ENCODE data around the gene PCMT1.
"Not testable (repeated sequence)": the region's sequence is repeated elsewhere in the genome, so short reads cannot be mapped to it uniquely, and the experiment has no call there.

PCMT1 gene

DNA sequence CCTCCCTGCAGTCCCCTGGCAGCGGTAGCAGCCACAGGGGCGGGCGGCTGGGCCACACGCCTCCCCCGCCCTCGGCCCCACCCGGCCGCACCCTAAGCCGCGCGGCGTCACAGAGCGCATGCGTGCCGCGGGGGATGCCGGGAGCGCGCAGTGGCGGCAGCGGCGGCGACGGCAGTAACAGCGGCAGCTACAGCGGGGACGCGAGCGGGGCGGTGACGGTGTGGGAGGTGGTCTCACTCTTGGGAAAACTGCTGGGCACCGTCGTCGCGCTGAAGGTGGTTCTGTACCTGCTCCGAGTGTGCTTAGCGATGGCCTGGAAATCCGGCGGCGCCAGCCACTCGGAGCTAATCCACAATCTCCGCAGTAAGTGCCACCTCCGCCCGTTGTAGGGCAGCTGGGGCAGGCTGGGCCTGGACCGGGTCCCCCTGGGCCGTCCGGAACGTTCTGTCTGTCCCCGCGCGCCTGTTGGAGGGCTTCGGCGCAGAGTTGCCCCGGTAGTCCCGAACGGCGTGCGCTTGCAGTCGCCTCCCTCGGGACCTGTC is at the start of gene PCMT1:
TSS of gene PCMT1 (plus strand) at position 148 of the 542 bp plus-strand sequence. CDS start at position 309, 161 bp downstream.
- peak; percentile 92 for DNase-seq

GRCh38 chr6:149701714-149702113 is 47.8 kb upstream of the PCMT1 start:
- DNase-seq: no peak

GRCh38 chr6:149711711-149712110 is 37.8 kb upstream of the PCMT1 start:
- no peak for DNase-seq

GRCh38 chr6:149714442-149714841 is 35.1 kb upstream of the PCMT1 start:
- no peak for DNase-seq

- peak; percentile 19 for DNase-seq
These were observed 33.2 kb upstream of the PCMT1 start for GRCh38 chr6:149716181-149716963.

- no peak for DNase-seq
These were observed 32.3 kb upstream of the PCMT1 start for GRCh38 chr6:149717255-149717587.

DNA sequence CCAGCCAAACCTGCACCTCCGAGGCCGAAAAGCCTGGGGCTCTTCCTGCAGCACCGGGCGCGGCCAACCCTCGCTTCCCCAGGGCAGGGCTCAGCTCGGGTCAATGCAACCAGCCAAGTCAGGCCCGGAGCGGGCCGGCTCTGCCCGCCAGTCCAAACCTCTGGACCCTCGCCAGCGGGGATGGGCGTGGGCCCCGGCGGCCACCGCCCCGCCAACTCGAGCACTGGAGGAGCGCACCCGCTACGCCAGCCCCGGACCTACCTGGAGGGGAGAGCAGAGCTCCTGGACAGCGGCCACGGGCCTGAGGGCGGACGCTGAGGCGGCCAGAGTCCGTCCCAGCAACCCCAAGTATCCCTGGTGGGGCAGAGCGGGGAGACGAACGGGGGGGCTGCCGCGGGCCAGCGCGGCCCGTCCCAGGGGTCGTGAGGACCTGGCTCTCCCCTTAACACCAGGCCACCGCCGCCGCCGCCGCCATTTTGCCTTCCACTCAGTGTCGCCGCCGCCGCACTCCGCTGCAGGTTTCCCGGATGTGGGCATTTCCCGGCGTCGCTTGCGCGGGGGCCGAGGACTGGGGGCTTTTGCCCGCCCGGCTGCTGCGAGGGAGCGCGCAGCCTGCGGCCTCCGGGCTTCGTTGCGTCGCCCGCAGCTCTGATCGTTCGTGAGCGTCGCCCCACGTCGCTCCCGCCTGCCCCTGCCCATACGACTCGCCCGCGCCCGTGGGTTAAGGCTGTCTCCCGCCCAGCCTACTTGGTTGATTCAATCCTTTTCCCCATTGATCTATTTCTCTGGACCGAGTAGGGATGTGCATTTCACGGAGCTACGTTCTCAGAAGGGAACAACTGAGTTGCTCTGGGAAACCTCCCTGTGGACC is 31.7 kb upstream of the PCMT1 start, which contains the start of gene LATS1:
TSS of gene LATS1 (minus strand) at position 514 of the 871 bp plus-strand sequence. CDS start 15,975 bp downstream, outside the sequence.
- DNase-seq: peak; percentile 90

DNA sequence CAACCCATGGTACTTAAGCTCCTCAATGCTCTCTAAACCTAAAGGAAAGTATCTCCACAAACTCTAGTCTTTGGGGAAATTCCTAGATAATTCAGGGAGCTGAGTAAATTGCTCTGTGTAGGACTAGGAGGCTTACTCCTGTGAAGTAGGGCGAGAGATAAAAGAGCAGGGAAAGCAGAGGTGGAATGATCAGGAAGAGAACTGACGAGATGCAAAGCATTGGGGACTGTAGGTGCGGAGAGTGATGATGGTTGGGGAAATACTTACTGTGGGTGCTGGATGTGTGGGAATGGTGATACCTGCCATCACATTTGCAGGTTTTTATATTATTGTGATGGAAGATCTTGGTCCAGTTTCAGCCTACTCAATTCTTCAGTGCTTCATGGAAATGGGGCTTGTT is 30.0 kb upstream of the PCMT1 start:
- no peak for DNase-seq

DNA sequence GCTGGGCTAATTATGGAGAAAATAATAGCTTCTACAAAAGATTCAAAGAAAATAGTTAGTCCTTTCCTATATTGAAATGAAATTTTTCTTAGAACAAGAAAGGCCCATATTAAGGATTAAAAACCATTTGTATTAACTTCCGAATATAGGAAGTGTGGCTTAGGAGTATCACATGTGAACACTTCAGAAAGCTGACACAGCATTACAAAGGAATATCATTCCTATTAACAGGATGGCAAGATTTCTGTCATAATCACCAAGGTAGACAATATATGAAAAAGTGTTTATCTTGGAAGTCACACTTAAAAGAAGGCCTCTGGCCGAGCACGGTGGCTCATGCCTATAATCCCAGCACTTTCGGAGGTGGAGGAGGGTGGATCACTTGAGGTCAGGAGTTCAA is 26.3 kb upstream of the PCMT1 start:
- DNase-seq: no peak

DNA sequence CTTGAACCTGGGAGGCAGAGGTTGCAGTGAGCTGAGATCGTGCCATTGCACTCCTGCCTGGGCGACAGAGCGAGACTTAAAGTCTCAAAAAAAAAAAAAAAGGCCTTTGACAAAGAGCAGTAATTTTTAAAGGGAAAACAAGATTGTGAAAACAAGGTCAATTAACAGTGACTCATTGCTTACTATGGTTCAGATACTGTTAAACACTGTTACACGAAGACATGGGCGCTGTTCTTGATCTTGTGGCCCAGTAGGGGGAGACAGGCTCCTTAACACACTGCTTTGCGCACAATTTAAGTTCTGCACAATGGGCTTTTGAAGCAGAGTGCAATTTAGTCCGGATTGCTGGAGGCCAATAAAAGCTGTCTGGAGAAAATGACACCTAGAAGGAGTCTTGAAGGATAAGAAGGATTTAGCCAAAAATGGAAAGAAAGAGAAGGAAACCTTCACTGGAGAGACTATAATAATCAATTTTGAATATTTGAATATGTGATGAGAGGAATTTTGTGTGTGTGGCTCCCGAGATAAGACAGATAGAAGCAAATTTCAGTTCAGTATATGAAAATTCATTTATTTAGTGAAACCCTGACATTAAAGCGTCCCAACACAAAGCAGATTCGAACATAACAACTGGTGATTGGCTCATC is 25.6 kb upstream of the PCMT1 start:
- DNase-seq: peak; percentile 66

- no peak for DNase-seq
These were observed 23.8 kb upstream of the PCMT1 start for GRCh38 chr6:149725785-149726184.

DNA sequence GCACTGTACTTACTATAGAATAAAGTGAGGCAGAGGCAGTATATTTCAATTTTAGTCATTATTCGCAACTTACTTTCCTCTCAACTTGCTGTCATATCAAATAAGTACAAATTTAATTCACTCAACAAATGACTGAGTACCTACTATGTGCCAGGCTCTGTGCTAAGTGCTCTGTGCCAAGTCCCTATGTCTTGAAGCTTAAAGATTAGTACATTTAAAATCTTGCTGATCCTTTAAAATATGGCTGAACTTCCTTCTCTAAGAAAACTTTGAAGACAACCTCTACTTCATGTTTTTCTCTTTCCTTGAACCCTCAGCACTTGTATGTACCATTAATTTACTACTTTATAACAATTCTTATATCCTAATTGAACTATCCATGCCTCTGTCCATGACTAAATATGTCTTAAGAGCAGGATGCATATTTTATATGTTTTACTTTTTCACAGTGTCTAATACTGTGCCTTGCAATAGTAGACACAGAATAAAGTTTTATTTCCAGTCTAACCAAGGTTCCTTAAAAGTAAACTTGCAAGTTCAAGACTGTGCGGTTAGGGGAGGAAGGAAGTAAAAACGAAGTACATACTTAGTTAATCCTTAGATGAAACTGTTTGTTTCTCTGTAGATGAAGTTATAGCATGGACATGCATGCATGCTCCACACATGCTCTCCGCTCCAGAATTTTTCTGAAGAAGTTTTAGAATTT is 21.6 kb upstream of the PCMT1 start:
- no peak for DNase-seq

DNA sequence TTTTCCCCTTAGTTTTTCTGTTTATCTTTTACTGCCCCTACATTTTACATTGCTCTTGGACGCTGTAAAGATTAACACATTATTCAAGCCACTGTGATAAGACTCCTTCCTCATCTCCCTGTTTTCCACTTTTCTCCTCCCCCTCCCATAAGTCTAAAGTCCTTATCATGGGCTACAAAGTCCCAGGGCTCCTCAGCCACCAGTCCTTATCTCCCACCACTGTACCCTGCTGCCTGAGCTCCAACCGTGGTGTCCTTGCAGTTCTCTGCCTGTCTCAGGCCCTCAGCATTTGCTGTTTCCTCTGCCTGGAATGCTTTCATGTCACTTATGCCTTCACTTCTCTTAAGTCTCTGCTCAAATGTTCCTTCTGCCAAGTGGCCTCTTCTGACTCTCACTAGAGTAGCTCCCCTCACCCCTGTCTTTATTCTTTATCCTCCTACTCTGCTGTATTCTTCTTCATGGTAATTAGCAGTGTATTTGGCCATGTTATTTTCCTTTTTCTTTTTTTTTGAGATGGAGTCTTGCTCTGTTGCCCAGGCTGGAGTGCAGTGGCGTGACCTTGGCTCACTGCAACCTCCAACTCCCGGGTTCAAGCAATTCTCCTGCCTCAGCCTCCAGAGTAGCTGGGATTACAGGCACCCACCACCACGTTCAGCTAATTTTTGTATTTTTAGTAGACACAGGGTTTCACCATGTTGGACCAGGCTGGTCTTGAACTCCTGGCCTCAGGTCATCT is 20.9 kb upstream of the PCMT1 start:
- DNase-seq: no peak

DNA sequence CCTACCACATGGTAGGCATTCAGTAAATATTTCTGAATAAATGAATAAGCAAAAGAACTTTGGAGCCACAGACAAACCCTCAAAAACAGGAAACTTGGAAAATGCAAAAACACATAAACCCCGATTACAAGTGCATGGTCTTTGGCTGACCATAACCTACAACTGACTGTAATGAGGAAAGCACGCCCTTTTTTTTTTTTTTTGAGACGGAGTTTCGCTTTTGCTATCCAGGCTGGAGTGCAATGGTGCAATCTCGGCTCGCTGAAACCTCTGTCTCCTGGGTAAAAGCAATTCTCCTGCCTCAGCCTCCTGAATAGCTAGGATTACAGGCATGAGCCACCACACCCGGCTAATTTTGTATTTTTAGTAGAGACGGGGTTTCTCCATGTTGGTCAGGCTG is 19.7 kb upstream of the PCMT1 start:
- no peak for DNase-seq

DNA sequence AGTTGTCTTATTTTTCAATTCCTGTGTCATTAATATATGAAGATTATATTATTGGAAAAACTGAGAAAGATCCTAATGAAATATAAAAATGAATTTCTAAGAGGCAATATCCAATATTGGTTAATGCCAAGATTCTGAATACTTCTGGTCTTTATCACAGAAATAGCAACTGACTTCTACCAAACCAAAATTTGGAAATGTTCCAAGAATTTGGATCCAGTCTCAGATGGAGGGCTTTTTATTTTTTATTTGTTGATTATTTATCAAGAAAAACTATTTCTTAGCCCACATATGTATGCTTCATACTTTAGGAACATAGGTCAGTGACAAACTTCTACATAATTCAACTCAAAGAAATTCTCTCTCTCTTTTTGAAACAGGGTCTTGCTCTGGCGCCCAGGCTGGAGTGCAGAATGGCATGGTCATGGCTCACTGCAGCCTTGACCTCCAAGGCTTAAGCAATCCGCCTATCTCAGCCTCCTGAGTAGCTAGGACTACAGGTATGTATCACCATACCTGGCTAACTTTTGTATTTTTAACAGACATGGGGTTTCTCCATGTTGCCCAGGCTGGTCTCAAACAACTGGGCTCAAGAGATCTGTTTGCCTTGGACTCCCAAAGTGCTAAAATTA is 16.3 kb upstream of the PCMT1 start:
- DNase-seq: no peak

DNA sequence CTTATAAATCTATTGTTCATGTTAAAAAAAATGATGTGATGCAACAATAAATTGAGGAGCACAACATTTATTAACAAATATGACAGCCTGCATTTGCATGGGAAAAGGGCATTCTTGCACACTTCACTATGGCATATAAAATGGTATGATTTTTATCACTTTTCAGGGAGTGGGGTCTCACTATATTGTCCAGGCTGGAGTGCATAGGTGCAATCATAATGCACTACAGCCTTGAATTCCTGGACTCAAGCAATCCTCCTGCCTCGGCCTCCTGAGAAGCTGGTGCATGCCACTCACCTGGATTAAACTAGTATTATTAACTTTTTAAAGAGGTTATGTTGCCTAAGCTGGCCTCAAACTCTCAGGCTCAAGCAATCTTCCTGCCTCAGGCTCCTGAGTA is 14.6 kb upstream of the PCMT1 start:
- DNase-seq: no peak

GRCh38 chr6:149745252-149745651 is 4.3 kb upstream of the PCMT1 start:
- DNase-seq: not testable (repeated sequence)

- DNase-seq: peak; percentile 95
These were observed 3.2 kb upstream of the PCMT1 start, which contains the start of gene NUP43 for GRCh38 chr6:149746147-149746946. Gene NUP43 (minus strand): TSS chr6:149746529. CDS start chr6:149746495, 34 bp downstream.

- DNase-seq: not testable (repeated sequence)
These were observed 403 bp upstream of the PCMT1 start for GRCh38 chr6:149749082-149749593.

GRCh38 chr6:149750136-149750609 is 632 bp downstream of the PCMT1 start:
- peak; percentile 61 for DNase-seq
